HepG2 (cell line): ENCODE data around the gene HDAC5. TPM values are rescaled to one million over a fixed set of nuclear protein-coding genes. Genes with fewer than 3 reads are reported as not detected.

Experiments used
- HINFP ChIP-seq: sonication (generic); formaldehyde crosslinking; IDR thresholded peaks from 2 replicates; pipeline ENCODE4 v1.4.0; 2020; ENCODE audit warnings: low read depth, mild to moderate bottlenecking, missing genetic modification reagents
- KAT7 ChIP-seq: IDR thresholded peaks from 2 replicates; pipeline ENCODE4 v1.6.1; 2018; ENCODE audit warnings: borderline replicate concordance, missing compliant biosample characterization
- NCOA1 ChIP-seq: sonication (generic); formaldehyde crosslinking; IDR thresholded peaks from 2 replicates; pipeline ENCODE4 v1.9.0; 2021; ENCODE audit warnings: missing genetic modification reagents
- NCOA2 ChIP-seq: sonication (generic); formaldehyde crosslinking; IDR thresholded peaks from 2 replicates; pipeline ENCODE4 v1.8.0; 2022; ENCODE audit warnings: inconsistent platforms
- NFE2L2 ChIP-seq: fragments of 150-350 bp; IDR thresholded peaks from 2 replicates; pipeline ENCODE4 v1.6.1; 2014; ENCODE audit warnings: low read length
- NFYB ChIP-seq: sonication (generic); formaldehyde crosslinking; IDR thresholded peaks from 2 replicates; pipeline ENCODE4 v1.4.0; 2020; ENCODE audit warnings: missing genetic modification reagents
- POLR2G ChIP-seq: fragments of 200-400 bp; formaldehyde crosslinking; IDR thresholded peaks from 2 replicates; pipeline ENCODE4 v1.6.1; 2018; ENCODE audit warnings: mild to moderate bottlenecking, low read depth, low read length, moderate library complexity
- REPIN1 ChIP-seq: sonication (generic); formaldehyde crosslinking; IDR thresholded peaks from 2 replicates; pipeline ENCODE4 v1.8.0; 2022; ENCODE audit warnings: missing genetic modification reagents, low read depth, mild to moderate bottlenecking, borderline replicate concordance
- TOPORS ChIP-seq: sonication (generic); formaldehyde crosslinking; IDR thresholded peaks from 2 replicates; pipeline ENCODE4 v1.8.0; 2023; ENCODE audit warnings: mild to moderate bottlenecking, missing genetic modification reagents
- ZFAT ChIP-seq: sonication (generic); formaldehyde crosslinking; conservative IDR thresholded peaks from 2 replicates; pipeline ENCODE4 v1.8.1; 2023; ENCODE audit warnings: missing genetic modification reagents, inconsistent platforms
- ZFP91 ChIP-seq: sonication (generic); formaldehyde crosslinking; IDR thresholded peaks from 2 replicates; pipeline ENCODE4 v1.9.0; 2022; ENCODE audit warnings: missing genetic modification reagents, mild to moderate bottlenecking, borderline replicate concordance
- ZNF274 ChIP-seq: sonication (generic); formaldehyde crosslinking; IDR thresholded peaks from 2 replicates; pipeline ENCODE4 v1.5.1; 2020; ENCODE audit warnings: mild to moderate bottlenecking, missing genetic modification reagents
- ZNF576 ChIP-seq: sonication (generic); formaldehyde crosslinking; IDR thresholded peaks from 2 replicates; pipeline ENCODE4 v1.4.0; 2020; ENCODE audit warnings: mild to moderate bottlenecking, missing genetic modification reagents
- ZNF660 ChIP-seq: sonication (generic); formaldehyde crosslinking; IDR thresholded peaks from 2 replicates; pipeline ENCODE4 v1.5.1; 2020; ENCODE audit warnings: mild to moderate bottlenecking, low read depth, missing genetic modification reagents, borderline replicate concordance
- ZNF670 ChIP-seq: sonication (generic); formaldehyde crosslinking; IDR thresholded peaks from 2 replicates; pipeline ENCODE4 v1.8.0; 2022; ENCODE audit warnings: mild to moderate bottlenecking, missing genetic modification reagents, borderline replicate concordance
- ZNF850 ChIP-seq: sonication (generic); formaldehyde crosslinking; conservative IDR thresholded peaks from 2 replicates; pipeline ENCODE4 v1.9.0; 2021; ENCODE audit warnings: mild to moderate bottlenecking, missing genetic modification reagents
- polyA plus RNA-seq, 8 experiments: library from polyadenylated mRNA; depleted of rRNA in 3 of 8; stranded (reverse) in 7 of 8; unstranded in 1 of 8; fragments of >200 nt; fragmentation: Illumina TruSeq in 4 of 8; extraction: Trizol in 4 of 8; gene quantifications; 2 replicates each; pipeline versions ENCODE4 v1.2.1 to v1.2.3, GENCODE V29; 2011 to 2016; ENCODE audit warnings: low read depth in 4 of 8, missing spikeins in 1 of 8, mixed read lengths in 1 of 8; ENCODE audit not compliant: insufficient read depth in 1 of 8
- total RNA-seq, 5 experiments: library from RNA; depleted of rRNA; stranded (reverse); fragments of >200 nt; fragmentation: Illumina TruSeq; extraction: Trizol; gene quantifications; 2 replicates each; pipeline ENCODE4 v1.2.3, GENCODE V29; 2016; ENCODE audit warnings: low read depth in 1 of 5
- TF ChIP-seq, protein P1 (sequence below): sonication (generic); formaldehyde crosslinking; IDR thresholded peaks from 2 replicates; pipeline ENCODE4 v1.8.1; 2022; ENCODE audit warnings: mild to moderate bottlenecking, missing genetic modification reagents
- TF ChIP-seq, protein P2 (sequence below): sonication (generic); formaldehyde crosslinking; IDR thresholded peaks from 2 replicates; pipeline ENCODE4 v1.9.0; 2021; ENCODE audit warnings: mild to moderate bottlenecking, missing genetic modification reagents

HDAC5 gene
- total and polyA plus RNA-seq, 2 of the 13 experiments (the other 11 are each of a cell fraction or from before 2014, with no cell fraction given) = 46.4 to 85.4 TPM

DNA sequence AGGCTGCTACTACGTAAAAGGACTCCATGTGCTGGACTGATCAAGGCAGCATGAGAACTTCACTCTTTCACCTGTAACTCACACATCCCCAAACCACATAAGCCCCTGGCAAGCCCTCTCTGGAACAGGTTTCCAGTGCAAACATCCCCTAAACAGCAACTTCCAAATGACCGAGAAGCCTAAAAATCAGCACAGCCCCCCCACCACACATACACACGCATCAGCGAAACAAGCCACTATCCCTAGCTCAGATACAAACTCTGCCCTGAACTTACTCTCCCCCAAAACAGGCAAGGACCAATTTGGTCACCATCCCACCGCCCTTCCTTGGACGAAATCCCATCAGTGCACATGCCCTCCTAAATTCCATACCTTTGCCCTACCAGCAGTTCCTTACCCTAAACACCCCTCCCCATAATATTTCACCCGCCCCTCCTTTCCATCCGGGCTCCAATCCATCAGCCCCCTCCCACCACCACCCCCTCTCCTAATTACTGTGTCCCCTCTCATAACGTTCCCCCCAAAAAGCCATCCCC, 57.7 kb downstream of the HDAC5 start (continued):
- TF ChIP-seq ZNF850 = no peak
- TF ChIP-seq ZNF670 (CRISPR knock-in tag) = no peak; the same call in 1 of the 2 replicates
- TF ChIP-seq NFE2L2 = no peak
- no peak for TF ChIP-seq ZFP91 (CRISPR knock-in tag)
- 0 out of 2 replicates have a peak, but pooled peaks have one; percentile 3 for TF ChIP-seq NFYB (CRISPR knock-in tag)
- TF ChIP-seq, protein P1, sequence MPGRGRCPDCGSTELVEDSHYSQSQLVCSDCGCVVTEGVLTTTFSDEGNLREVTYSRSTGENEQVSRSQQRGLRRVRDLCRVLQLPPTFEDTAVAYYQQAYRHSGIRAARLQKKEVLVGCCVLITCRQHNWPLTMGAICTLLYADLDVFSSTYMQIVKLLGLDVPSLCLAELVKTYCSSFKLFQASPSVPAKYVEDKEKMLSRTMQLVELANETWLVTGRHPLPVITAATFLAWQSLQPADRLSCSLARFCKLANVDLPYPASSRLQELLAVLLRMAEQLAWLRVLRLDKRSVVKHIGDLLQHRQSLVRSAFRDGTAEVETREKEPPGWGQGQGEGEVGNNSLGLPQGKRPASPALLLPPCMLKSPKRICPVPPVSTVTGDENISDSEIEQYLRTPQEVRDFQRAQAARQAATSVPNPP (CRISPR knock-in tag) = no peak
- no peak for TF ChIP-seq NCOA1 (CRISPR knock-in tag)
- TF ChIP-seq ZNF274 (CRISPR knock-in tag) = no peak
- no peak for TF ChIP-seq POLR2G
- no peak for TF ChIP-seq ZFAT (CRISPR knock-in tag)
- TF ChIP-seq KAT7 (CRISPR knock-in tag) = no peak
- TF ChIP-seq TOPORS (CRISPR knock-in tag) = no peak
- TF ChIP-seq NCOA2 (CRISPR knock-in tag) = 0 out of 2 replicates have a peak, but pooled peaks have one; percentile 5
- TF ChIP-seq, protein P2, sequence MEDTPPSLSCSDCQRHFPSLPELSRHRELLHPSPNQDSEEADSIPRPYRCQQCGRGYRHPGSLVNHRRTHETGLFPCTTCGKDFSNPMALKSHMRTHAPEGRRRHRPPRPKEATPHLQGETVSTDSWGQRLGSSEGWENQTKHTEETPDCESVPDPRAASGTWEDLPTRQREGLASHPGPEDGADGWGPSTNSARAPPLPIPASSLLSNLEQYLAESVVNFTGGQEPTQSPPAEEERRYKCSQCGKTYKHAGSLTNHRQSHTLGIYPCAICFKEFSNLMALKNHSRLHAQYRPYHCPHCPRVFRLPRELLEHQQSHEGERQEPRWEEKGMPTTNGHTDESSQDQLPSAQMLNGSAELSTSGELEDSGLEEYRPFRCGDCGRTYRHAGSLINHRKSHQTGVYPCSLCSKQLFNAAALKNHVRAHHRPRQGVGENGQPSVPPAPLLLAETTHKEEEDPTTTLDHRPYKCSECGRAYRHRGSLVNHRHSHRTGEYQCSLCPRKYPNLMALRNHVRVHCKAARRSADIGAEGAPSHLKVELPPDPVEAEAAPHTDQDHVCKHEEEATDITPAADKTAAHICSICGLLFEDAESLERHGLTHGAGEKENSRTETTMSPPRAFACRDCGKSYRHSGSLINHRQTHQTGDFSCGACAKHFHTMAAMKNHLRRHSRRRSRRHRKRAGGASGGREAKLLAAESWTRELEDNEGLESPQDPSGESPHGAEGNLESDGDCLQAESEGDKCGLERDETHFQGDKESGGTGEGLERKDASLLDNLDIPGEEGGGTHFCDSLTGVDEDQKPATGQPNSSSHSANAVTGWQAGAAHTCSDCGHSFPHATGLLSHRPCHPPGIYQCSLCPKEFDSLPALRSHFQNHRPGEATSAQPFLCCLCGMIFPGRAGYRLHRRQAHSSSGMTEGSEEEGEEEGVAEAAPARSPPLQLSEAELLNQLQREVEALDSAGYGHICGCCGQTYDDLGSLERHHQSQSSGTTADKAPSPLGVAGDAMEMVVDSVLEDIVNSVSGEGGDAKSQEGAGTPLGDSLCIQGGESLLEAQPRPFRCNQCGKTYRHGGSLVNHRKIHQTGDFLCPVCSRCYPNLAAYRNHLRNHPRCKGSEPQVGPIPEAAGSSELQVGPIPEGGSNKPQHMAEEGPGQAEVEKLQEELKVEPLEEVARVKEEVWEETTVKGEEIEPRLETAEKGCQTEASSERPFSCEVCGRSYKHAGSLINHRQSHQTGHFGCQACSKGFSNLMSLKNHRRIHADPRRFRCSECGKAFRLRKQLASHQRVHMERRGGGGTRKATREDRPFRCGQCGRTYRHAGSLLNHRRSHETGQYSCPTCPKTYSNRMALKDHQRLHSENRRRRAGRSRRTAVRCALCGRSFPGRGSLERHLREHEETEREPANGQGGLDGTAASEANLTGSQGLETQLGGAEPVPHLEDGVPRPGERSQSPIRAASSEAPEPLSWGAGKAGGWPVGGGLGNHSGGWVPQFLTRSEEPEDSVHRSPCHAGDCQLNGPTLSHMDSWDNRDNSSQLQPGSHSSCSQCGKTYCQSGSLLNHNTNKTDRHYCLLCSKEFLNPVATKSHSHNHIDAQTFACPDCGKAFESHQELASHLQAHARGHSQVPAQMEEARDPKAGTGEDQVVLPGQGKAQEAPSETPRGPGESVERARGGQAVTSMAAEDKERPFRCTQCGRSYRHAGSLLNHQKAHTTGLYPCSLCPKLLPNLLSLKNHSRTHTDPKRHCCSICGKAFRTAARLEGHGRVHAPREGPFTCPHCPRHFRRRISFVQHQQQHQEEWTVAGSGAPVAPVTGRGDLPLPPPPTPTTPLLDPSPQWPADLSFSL (CRISPR knock-in tag) = 0 out of 2 replicates have a peak, but pooled peaks have one; percentile 27
- TF ChIP-seq ZNF576 (CRISPR knock-in tag) = no peak
- TF ChIP-seq ZNF660 (CRISPR knock-in tag) = no peak
- TF ChIP-seq REPIN1 (CRISPR knock-in tag) = no peak
- TF ChIP-seq HINFP (CRISPR knock-in tag) = no peak
